Fibroblast of villous mesenchyme (primary cell): ENCODE results near the gene CXCR5. TPM values are rescaled to one million over a fixed set of nuclear protein-coding genes. Genes with fewer than 3 reads are reported as not detected.
A peak's percentile ranks its signal among the peaks of the same experiment; 100 is the strongest.

Experiments
- DNase-seq: peaks from one replicate; pipeline ENCODE4 v3.0.0-alpha.2; 2010; ENCODE audit warnings: low read depth
- H3K4me3 ChIP-seq: 2 replicates; pipeline ENCODE4 v1.5.1; 2011; ENCODE audit warnings: low read depth, mild to moderate bottlenecking, low read length
- total RNA-seq: library from RNA; depleted of rRNA; stranded (reverse); fragments of >200 nt; gene quantifications from 2 replicates; pipeline ENCODE4 v1.2.3, GENCODE V29; 2012
- TF ChIP-seq, protein P1 (sequence below): IDR thresholded peaks from 2 replicates; pipeline ENCODE4 v1.5.1; 2012; ENCODE audit warnings: low read depth, mild to moderate bottlenecking, low read length; ENCODE audit not compliant: insufficient read depth

The CXCR5 gene
- total RNA-seq, 1 donor = not detected

- TF ChIP-seq, protein P1, sequence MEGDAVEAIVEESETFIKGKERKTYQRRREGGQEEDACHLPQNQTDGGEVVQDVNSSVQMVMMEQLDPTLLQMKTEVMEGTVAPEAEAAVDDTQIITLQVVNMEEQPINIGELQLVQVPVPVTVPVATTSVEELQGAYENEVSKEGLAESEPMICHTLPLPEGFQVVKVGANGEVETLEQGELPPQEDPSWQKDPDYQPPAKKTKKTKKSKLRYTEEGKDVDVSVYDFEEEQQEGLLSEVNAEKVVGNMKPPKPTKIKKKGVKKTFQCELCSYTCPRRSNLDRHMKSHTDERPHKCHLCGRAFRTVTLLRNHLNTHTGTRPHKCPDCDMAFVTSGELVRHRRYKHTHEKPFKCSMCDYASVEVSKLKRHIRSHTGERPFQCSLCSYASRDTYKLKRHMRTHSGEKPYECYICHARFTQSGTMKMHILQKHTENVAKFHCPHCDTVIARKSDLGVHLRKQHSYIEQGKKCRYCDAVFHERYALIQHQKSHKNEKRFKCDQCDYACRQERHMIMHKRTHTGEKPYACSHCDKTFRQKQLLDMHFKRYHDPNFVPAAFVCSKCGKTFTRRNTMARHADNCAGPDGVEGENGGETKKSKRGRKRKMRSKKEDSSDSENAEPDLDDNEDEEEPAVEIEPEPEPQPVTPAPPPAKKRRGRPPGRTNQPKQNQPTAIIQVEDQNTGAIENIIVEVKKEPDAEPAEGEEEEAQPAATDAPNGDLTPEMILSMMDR = no peak
- peak; percentile 97 for DNase-seq
- H3K4me3 ChIP-seq = peak overlapping the region; percentile 56
Measured at GRCh38 chr11:118908901-118909618, 25.4 kb downstream of the CXCR5 start.

DNA sequence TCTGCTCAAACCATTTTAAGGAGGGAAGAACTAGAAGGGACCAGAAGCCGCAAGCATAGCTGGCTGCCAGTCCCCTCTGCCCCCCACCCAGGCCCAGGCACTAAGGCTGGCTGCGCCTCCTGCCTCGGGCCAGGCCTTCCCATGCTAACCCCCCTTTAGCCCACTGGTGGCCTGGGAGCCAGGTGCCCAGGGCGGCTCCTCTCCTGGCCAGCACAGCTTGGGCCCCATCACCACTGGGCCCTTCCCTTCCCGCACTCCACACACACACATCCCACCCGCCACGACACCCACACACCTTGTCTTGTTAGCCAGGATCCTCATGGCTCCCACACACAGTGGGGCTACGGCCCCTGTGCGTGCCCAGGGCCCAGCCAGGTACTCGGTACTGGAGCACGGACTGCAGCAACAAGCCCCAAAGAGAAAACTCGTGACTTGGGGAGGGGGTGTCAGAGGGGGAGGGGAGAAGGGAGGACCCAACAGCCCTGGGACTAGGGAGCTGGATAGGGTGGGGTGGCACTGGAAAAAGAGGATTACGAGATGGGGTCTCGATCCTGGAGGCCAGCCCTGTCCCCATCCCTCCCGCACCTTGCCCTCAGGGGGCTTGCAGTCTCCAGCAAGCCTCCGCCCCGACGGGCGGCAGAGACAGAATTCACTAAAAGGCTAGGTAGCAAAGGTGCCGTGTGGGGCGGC lies 26.1 kb downstream of the CXCR5 start:
- no peak for DNase-seq
- TF ChIP-seq, protein P1 = no peak
- peak overlapping the region; percentile 56 for H3K4me3 ChIP-seq

GRCh38 chr11:118910309-118911112 lies 26.8 kb downstream of the CXCR5 start:
- peak overlapping the region; percentile 56 for H3K4me3 ChIP-seq
- DNase-seq = peak; percentile 93
- TF ChIP-seq, protein P1 = no peak

DNA sequence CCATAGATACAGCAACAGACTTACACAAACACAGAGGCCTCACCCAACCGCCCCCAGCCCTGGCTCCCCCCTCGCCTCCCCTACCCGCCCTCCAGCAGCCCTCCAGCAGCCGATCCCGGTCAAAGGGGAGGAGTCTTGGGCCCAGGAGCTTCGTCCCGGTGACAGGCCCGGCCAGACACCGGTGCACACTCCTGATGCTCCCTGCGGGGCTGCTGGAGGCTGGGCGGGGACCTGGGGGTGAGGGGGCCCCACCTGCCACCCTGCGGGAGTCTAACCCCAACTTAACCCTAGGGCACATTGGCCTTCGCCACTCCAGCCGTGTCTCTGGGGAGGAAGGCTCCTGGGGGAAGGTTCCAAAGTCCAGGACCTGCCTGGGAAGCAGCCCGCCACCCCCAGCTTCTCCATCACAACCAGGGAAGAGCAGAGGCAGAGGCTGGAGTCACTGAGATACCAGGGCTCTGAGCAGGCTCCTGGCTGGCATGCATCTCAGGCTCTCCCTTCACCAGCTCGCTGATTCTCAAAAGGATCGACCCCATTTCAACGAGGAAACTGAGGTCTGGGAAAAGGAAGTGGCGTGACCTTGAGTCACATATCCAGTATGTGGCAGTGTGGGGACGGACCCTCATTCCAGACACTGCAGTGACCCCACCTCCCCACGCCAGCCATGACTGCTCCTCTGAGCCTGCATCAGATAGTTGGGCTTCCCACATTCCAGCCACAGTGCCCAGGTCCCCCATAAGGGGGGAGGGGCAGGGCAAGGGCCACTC lies 27.6 kb downstream of the CXCR5 start:
- H3K4me3 ChIP-seq = peak overlapping the region; percentile 50
- DNase-seq = peak; percentile 57
- TF ChIP-seq, protein P1 = no peak

DNA sequence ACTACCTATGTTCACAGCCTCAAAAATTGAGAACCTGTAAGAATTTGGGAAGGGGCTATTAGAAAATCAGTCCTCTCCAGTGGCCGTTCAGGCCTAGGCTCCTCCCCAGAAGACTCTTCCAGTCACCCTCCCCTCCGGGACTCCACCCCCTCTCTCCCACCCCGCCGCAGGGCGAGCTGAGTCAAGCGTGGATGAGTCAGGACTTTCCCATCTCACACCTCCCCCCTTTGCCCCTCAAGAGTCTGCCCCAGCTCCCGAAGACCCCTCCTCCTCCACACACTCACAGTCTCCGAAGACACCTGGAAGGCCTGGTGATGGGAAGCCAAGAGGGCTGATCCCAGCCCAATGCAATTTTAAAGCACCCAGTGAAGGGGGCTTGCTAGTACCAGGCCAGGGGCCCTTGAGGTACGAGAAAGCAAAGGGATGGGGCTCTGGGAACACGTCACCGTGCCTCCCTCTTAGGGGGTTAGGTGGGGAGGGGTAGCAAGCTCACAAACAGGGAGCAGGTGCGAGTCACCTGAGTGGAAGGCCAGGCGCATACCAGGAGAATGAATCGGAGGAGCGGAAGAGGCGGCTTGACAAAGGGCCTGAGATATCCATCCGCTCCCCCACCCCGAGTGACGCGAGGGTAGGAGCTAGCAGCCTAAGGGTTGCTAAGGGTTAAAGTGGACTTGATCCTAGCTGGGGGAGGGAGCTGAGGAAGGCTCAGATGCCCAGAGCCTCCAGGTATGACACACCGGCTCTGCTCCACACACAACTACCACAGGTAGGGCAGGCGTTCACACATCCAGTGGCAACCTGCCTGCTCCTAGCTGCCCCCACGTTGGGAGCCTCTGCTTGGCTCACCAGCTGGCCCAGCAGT lies 28.4 kb downstream of the CXCR5 start:
- DNase-seq = peak; percentile 93
- peak overlapping the region; percentile 50 for H3K4me3 ChIP-seq
- TF ChIP-seq, protein P1 = no peak
